OCI-LY3 (cell line): Measurements from ENCODE around the gene DDX42.

Source experiments
- H2AFZ ChIP-seq: fragments of 200-600, 300-600 bp; shearing (Covaris generic); 2 replicates; pipeline ENCODE4 v1.6.0; 2014; ENCODE audit warnings: antibody characterized with exemption, low read depth, low read length
- H3K27ac ChIP-seq: fragments of 200-600, 300-600 bp; sonication (generic); 2 replicates; pipeline ENCODE4 v1.5.1; 2014; ENCODE audit warnings: mild to moderate bottlenecking, low read length, moderate library complexity, mixed read lengths
- H3K27me3 ChIP-seq: fragments of 200-600, 300-600 bp; sonication (generic); 2 replicates; pipeline ENCODE4 v1.6.1; 2014; ENCODE audit warnings: low read depth, low read length, mixed read lengths
- H3K36me3 ChIP-seq: fragments of 200-600, 300-600 bp; sonication (generic); replicated peaks from 2 replicates; pipeline ENCODE3; 2014; ENCODE audit warnings: low read depth, low read length, mixed read lengths
- H3K4me1 ChIP-seq: fragments of 300-600, 200-600 bp; sonication (generic); 2 replicates; pipeline ENCODE4 v1.6.1; 2014; ENCODE audit warnings: low read length, mixed read lengths
- H3K4me2 ChIP-seq: fragments of 200-600, 300-600 bp; sonication (generic); 2 replicates; pipeline ENCODE4 v1.6.1; 2014; ENCODE audit warnings: low read length, mixed read lengths
- H3K4me3 ChIP-seq: fragments of 300-600, 200-600 bp; sonication (generic); 2 replicates; pipeline ENCODE4 v1.5.1; 2014; ENCODE audit warnings: antibody characterized with exemption, mild to moderate bottlenecking, low read length, moderate library complexity
- H3K79me2 ChIP-seq: fragments of 300-600, 200-600 bp; shearing (Covaris generic); 2 replicates; pipeline ENCODE4 v1.6.1; 2014; ENCODE audit warnings: mild to moderate bottlenecking, low read length, mixed read lengths
- H3K9ac ChIP-seq: fragments of 300-600, 200-600 bp; shearing (Covaris generic); 2 replicates; pipeline ENCODE4 v1.6.0; 2014; ENCODE audit warnings: mild to moderate bottlenecking, low read length, moderate library complexity
- H3K9me3 ChIP-seq: fragments of 200-600, 300-600 bp; shearing (Covaris generic); 2 replicates; pipeline ENCODE4 v1.6.1; 2014; ENCODE audit warnings: low read length, mixed read lengths; ENCODE audit not compliant: insufficient read depth
- H4K20me1 ChIP-seq: fragments of 200-600, 300-600 bp; sonication (generic); 2 replicates; pipeline ENCODE4 v1.6.1; 2016; ENCODE audit warnings: low read length, mixed read lengths; ENCODE audit not compliant: insufficient read depth
- EZH2phosphoT487 ChIP-seq: fragments of 200-600 bp; shearing (Covaris generic); IDR thresholded peaks from 2 replicates; pipeline ENCODE4 v1.6.1; 2018; ENCODE audit warnings: antibody characterized with exemption, mixed run types, low read depth
- TF ChIP-seq, protein P1 (sequence below): fragments of 200-600, 300-600 bp; sonication (generic); IDR thresholded peaks from 2 replicates; pipeline ENCODE4 v1.5.1; 2014; ENCODE audit warnings: antibody characterized with exemption, low read length, low read depth

Gene DDX42

DNA sequence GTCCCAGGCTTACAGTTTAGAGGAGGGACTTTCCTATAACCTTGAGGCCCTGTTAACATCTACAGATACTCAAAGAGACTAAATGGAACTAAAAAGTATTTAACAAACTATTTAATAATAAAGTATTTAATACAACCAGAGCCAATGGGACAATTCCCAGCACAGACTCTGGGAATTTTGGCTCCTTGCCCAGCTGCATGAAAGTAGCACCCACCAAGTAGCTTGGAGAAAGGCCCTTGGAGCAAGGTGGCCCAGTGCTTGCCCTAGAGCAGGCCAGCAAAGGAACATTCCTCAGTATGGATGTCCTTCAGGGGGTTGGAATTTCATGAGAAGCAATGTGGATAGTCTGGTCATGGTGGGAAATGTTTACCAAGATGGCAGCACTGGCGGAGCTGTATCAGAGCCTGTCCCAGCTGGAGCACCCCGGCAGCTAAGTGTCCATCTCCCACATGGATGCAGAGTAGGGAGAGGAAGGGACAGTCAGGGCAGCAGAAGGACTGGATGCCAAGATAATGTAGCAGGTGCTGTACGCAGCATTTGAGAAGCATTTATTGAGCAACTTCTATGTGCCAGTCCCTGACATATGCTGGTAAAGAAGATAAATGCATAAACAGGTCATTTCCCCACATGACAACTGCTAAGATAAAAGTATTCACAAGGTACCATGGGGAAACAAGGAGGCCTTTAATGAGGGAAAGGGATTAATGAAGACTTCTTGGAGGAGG lies 73.7 kb downstream of the DDX42 start:
- H3K27ac ChIP-seq, result no peak overlapping the region
- H3K27me3 ChIP-seq, result no peaks in the 10 kb centered on the region
- no peak overlapping the region for H2AFZ ChIP-seq
- H3K79me2 ChIP-seq, result peaks cover under 1% of the 10 kb centered on the region; the same call in 1 of the 2 replicates
- no peaks in the 10 kb centered on the region for H3K36me3 ChIP-seq
- H3K4me1 ChIP-seq, result peaks cover 4% of the 10 kb centered on the region; the same call in 1 of the 2 replicates
- H3K9me3 ChIP-seq, result no peaks in the 10 kb centered on the region
- TF ChIP-seq, protein P1, sequence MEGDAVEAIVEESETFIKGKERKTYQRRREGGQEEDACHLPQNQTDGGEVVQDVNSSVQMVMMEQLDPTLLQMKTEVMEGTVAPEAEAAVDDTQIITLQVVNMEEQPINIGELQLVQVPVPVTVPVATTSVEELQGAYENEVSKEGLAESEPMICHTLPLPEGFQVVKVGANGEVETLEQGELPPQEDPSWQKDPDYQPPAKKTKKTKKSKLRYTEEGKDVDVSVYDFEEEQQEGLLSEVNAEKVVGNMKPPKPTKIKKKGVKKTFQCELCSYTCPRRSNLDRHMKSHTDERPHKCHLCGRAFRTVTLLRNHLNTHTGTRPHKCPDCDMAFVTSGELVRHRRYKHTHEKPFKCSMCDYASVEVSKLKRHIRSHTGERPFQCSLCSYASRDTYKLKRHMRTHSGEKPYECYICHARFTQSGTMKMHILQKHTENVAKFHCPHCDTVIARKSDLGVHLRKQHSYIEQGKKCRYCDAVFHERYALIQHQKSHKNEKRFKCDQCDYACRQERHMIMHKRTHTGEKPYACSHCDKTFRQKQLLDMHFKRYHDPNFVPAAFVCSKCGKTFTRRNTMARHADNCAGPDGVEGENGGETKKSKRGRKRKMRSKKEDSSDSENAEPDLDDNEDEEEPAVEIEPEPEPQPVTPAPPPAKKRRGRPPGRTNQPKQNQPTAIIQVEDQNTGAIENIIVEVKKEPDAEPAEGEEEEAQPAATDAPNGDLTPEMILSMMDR, result no peak
- TF ChIP-seq EZH2phosphoT487, result no peak
- no peaks in the 10 kb centered on the region for H4K20me1 ChIP-seq
- no peak overlapping the region for H3K9ac ChIP-seq
- no peak overlapping the region for H3K4me3 ChIP-seq
- no peak overlapping the region for H3K4me2 ChIP-seq

DNA sequence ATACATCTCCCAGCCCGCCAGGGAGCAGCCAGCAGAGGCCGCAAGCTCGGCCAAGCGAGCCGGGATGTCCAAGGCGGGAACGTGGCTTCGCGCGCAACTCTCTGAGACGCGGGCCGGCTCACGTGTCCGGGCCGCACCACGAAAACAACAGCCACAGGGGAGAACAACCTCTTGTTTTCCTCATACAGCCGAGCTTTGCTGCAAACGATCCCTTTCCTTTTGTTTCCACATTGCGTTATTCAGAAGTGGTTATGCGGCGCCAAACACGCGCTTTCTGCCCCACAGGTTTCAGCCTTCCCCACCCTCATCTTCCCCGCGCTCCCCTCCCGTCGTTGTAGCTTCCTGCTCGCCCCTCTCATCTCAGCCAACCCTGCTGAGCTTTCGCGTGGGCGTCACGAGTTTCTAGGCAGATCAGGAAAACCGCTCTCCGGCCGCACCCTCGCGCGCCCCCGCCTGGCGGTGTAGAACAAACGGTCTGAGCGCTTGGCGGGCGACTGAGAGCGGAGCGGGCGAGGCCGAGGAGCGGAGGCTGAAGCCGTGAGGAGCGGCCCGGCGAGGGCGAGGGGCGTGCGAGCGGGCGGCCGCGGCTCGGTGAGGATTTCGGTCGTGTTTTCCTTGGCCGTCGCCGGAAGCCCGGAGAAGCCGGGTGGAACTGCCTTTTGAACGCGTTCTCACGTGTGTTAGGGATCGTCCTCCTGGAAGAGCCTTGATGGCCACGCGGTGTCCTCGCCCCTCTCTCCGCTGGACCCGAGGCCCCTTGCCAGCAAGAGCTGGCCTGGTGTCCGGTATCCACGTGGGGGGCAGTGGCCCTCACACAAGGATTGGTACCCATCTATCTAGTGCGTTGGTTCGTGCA lies 75.1 kb downstream of the DDX42 start:
- no peak overlapping the region for H2AFZ ChIP-seq
- TF ChIP-seq, protein P1, result no peak
- TF ChIP-seq EZH2phosphoT487, result no peak
- H3K4me3 ChIP-seq, result no peak overlapping the region
- H3K27me3 ChIP-seq, result 0 out of 2 replicates have a peak, but pooled peaks cover 4% of the 10 kb centered on the region
- H3K79me2 ChIP-seq, result no peaks in the 10 kb centered on the region
- H3K9me3 ChIP-seq, result no peaks in the 10 kb centered on the region
- no peaks in the 10 kb centered on the region for H3K36me3 ChIP-seq
- H3K9ac ChIP-seq, result no peak overlapping the region
- H3K4me2 ChIP-seq, result no peak overlapping the region
- H3K4me1 ChIP-seq, result no peaks in the 10 kb centered on the region
- no peak overlapping the region for H3K27ac ChIP-seq
- no peaks in the 10 kb centered on the region for H4K20me1 ChIP-seq

DNA sequence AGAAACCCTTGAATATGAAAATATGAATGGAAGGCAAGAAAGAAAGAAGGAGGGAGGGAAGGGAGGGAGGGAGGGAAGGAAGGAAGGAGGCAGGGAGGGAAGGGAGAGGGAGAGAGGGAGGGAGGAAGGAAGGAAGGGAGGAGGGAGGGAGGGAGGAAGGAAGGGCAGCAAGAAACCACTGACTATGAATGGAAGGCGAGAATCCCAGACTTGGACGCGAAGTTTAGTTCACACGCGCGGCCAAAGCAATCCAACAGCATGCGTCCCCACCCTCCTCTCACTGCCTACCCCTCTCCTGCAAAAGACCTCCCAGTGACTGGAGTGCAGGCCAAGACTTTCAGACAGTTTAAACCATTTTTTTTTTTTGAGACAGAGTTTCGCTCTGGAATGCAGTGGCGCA lies 76.4 kb downstream of the DDX42 start:
- H3K4me1 ChIP-seq, result no peaks in the 10 kb centered on the region
- no peaks in the 10 kb centered on the region for H3K36me3 ChIP-seq
- H3K27ac ChIP-seq, result no peak overlapping the region
- peaks cover 9% of the 10 kb centered on the region for H3K27me3 ChIP-seq
- H3K4me2 ChIP-seq, result no peak overlapping the region
- no peak overlapping the region for H3K4me3 ChIP-seq
- TF ChIP-seq, protein P1, result no peak
- no peak for TF ChIP-seq EZH2phosphoT487
- H3K9me3 ChIP-seq, result no peaks in the 10 kb centered on the region
- H4K20me1 ChIP-seq, result no peaks in the 10 kb centered on the region
- H2AFZ ChIP-seq, result no peak overlapping the region
- no peak overlapping the region for H3K9ac ChIP-seq
- no peaks in the 10 kb centered on the region for H3K79me2 ChIP-seq

DNA sequence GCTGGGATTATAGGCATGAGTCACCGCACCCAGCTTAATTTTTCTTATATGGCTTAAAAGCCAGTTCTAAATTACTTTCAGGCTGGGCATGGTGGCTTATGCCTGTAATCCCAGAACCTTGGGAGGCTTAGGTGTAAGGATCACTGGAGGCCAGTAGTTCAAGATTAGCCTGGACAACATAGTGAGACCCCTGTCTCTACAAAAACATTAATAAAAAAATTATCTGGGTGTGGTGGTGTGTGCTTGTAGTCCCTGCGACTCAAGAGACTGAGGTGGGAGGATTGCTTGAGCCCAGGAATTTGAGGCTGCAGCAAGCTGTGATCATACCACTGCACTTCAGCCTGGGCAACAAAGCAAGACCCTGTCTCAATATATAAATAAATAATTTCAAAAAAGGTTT lies 79.3 kb downstream of the DDX42 start:
- no peaks in the 10 kb centered on the region for H3K9me3 ChIP-seq
- H3K4me2 ChIP-seq, result no peak overlapping the region
- H3K9ac ChIP-seq, result no peak overlapping the region
- H3K4me1 ChIP-seq, result no peaks in the 10 kb centered on the region
- no peak for TF ChIP-seq EZH2phosphoT487
- TF ChIP-seq, protein P1, result no peak
- H4K20me1 ChIP-seq, result no peaks in the 10 kb centered on the region
- no peaks in the 10 kb centered on the region for H3K79me2 ChIP-seq
- no peak overlapping the region for H2AFZ ChIP-seq
- peaks cover 9% of the 10 kb centered on the region for H3K27me3 ChIP-seq
- no peak overlapping the region for H3K27ac ChIP-seq
- H3K36me3 ChIP-seq, result no peaks in the 10 kb centered on the region
- no peak overlapping the region for H3K4me3 ChIP-seq
